HG03460 (cell line): Measurements from ENCODE around the gene TET1.
"Not testable (repeated sequence)": the region's sequence is repeated elsewhere in the genome, so short reads cannot be mapped to it uniquely, and the experiment has no call there.

Source experiments
- ATAC-seq: cut with Tn5 transposase; IDR thresholded peaks from one replicate; pipeline ENCODE4 v1.9.1; 2021; ENCODE audit not compliant: unreplicated experiment

The TET1 gene

DNA sequence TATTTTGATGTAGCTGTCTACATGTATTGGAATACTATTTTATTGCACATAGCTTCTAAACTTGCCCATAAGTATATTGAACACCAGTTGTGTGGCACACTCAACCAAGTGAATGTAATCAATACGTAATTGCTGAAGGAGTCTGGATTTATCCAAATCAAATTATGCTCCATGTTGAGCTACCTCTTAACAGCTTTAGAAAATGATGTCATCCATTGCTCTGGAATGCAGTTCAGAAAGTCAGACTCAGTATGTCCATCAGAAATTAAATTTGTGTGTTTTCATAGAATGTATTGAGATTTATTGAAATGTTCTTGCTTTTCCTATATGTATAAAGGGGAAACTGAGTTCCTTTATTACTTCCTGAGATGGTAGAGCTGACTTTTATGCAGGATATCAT lies 135.9 kb downstream of the TET1 start:
- ATAC-seq: no peak

DNA sequence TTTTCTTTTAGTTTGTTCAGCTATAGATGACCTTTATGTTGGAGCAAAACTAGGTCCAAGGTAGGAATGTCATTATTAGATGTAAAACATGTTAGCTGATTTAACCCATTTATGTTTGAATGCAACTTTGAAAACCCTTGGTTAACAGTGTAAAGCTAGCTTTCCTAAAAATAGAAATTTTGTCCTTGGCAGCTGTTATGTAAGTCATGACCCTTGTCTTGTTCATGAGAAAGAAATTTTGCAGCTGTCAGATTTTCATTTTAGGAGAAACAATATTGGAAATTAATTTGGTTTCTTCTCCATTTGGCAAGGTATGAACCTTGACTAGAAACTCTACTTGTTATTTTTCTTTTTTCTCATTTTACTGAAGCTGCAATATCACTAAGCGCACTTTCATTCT lies 137.0 kb downstream of the TET1 start:
- ATAC-seq: no peak

DNA sequence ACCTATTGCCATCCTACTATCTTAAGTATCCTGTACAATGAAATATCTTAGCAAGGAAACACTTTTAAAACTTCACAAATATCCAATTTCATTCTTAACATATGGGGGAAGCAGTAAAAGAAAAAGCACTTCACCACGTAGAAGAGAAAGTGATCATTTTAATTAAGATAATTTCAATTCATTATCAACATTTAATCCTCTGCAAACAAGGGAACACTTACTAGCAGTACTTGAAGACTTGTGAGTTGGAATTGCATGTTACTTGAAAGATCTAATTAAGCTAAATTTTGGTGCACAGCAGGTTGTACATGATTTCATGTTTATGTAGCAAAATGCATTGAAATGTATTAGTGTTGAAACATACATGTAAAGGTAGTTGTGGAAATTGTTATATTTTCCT lies 140.1 kb downstream of the TET1 start:
- ATAC-seq: no peak

DNA sequence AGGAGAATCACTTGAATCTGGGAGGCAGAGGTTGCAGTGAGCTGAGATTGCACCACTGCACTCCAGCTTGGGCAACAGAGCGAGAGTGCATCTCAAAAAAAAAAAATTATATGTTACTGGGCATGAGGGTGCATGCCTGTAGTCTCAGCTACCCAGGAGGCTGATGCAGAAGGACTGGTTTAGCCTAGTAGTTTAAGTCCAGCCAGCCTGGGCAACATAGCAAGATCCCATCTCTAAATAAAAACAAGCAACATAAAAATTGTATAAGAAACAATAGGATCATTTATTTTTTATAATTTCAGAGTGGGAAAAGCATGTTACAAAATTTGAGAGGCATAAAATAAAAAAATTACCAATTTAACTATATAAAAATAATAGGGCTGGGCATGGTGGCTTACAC lies 145.4 kb downstream of the TET1 start:
- ATAC-seq: no peak

DNA sequence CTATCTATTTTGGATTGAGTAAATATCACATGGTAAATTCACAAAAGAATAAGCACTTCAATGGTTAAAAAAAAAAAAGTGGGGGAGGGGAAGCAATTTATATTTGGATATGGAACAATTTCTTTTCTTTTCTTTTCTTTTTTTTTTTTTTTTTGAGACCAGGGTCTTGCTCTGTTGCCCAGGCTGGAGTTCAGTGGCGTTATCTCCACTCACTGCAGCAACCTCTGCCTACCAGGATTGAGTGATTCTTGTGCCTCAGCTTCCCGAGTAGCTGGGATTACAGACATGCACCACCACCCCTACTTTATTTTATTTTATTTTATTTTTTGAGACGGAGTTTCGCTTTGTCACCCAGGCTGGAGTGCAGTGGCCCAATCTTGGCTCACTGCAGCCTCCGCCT lies 148.8 kb downstream of the TET1 start:
- not testable (repeated sequence) for ATAC-seq

DNA sequence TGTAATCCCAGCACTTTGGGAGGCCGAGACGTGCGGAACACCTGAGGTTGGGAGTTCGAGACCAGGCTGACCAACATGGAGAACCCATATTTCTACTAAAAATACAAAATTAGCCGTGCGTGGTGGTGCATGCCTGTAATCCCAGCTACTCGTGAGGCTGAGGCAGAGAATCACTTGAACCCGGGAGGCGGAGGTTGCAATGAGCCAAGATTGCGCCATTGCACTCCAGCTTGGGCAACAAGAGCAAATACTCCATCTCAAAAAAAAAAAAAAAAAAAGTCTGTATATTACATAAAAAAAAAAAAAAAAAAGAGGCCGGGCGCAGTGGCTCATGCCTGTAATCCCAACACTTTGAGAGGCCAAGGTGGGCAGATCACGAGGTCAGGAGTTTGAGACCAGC lies 152.9 kb downstream of the TET1 start:
- ATAC-seq: not testable (repeated sequence)

DNA sequence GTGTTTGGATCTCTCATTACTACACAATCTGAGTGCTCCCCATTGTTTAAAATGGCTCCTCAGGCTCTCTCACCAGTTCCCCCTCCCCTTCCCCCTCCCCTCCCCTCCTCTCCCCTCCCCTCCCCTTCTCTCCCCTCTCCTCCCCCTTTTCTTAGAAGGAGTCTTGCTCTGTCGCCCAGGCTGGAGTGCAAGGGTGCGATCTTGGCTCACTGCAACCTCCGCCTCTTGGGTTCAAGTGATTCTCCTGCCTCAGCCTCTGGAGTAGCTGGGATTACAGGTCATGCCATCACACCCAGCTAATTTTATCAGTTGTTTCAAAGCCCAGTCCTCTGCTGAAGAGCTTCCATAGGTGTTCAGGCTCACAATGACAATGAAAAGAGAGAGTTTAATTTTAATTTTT lies 157.3 kb downstream of the TET1 start:
- ATAC-seq: no peak

DNA sequence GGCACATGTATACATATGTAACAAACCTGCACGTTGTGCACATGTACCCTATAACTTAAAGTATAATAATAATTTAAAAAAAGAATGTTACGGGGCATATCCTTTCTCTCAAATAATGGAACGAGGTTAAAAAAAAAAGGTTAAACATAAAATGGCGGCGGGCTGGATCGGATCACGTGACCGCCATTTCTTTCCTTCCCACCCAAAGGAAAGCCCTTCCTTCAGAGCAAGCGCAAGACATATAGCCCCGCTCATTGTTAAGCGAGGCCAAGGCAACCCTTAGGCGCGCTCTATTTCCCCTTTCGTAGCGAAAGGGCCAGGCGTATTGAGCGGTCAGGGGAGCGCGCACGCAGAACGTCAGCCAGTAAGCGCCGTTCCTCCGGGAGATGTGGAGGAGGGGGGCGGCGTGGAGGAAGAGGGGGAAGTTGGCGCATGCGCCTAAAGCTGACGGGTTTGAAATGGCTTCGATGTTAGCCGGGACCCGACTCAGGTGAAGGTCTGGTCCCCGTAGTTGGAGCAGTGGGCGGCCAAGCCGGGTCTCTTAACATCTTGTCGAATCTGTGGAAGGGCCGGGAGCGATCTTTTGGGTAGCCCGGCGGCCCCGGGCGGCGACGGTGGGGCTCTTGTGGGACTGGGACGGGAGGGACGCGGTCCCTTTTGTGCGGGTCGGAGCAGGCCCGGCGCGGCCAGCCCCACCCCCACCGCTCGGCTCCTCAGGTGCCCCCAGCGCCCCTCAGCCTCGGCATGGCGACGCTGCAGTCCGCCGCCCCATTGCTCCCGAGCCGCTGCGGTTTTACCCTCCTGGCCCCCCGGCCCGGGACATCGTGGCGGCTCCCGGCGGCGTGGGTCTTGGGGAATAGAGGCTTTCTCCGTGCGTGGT lies 160.9 kb downstream of the TET1 start, which contains the start of gene CCAR1:
Gene CCAR1, plus strand, starts transcription at position 447 of the 880 bp plus-strand sequence. CDS start 1,266 bp downstream, outside the sequence.
- peak; percentile 98 for ATAC-seq

DNA sequence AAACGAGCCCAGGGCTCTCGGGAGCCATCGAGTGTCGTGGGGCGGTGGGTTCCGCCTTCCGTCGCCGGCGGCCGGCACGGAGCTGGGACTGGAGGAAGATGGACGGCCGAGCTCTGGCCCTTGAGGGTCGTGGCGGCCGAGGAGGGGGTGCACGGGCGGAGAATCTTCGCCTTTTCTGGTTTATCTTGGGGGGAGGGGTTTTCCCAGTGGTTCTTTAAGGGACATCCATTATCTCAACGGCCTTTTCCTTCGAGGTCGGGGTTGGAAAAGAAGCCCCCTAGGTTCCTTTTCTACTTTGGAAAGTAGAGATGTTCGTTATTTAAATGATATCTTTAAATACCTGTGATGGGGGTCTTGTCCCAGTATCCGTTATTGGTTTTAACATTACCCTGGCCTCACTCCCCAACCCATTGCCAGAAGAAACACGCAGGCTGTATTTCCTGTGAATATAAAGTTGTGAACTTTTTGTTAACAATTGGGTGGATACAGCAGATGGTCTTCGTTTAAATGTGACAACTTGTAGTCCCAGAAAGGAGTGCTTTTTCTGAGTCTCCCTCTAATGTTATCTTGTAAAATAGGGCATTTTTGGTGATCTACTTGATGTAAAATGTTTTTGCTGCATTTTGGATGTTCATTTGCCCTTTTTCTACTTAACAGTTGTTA lies 161.7 kb downstream of the TET1 start:
- ATAC-seq: peak; percentile 15

DNA sequence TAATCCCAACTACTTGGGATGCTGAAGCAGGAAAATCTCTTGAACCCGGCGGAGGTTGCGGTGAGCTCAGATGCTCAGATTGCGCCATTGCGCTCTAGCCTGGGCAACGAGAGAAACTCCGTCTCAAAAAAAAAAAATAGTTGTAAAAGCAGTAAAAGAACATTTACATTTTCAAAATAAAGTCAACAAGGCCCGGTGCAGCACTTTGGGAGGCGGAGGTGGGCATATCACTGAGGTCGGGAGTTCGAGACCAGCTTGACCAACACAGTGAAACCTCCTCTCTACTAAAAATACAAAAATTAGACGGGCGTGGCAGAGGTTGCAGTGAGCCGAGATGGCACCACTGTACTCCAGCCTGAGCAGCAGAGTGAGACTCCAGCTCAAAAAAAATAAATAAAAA lies 164.9 kb downstream of the TET1 start:
- no peak for ATAC-seq

DNA sequence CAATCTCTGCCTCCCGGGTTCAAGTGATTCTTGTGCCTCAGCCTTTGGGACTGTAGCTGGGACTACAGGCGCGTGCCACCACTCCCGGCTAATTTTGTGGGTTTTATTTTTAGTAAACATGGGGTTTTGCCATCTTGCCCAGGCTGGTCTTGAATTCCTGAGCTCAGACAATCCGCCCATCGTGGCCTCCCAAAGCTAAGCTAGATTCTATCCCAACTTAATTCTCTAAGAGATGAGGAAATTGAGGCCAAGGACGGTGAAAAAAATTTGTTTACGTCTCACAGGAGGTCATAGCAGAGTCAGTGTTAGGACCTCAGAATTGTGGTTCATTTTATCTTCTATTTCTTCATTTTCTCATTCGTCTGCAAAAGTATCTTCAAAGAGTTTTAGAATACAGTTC lies 167.0 kb downstream of the TET1 start:
- no peak for ATAC-seq

DNA sequence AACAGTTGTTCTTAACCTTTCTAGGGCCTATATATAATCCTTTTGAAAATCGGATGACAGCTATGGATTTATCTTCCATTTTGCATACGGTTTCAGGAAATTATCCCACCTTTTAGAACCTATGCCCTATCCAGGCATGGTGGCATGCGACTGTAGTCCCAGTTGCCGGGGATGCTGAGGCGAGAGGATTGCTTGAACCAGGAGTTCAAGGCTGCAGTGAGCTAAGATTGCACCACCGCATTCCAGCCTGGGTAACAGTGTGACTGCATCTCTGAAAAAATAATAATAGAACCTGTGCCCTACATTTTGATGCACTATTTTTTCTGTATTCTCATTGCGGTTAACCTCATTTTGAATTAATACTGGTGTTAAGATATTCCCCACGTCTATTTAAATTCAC lies 172.5 kb downstream of the TET1 start:
- no peak for ATAC-seq

DNA sequence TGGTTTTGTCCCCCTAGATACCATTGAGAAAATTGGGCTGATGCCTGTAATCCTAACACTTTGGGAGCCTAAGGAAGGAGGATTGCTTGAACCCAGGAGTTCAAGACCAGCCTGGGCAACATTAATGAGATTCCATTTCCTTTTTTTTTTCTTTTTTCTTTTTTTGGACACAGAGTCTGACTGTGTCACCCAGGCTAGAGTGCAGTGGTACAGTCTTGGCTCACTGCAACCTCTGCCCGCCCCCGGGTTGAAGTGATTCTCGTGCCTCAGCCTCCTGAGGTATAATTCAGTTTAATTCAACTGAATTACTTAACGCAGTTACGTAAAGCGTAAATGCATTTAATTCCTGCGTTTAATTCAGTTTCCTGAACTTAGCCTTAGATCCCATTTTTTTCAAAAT lies 174.2 kb downstream of the TET1 start:
- ATAC-seq: no peak

DNA sequence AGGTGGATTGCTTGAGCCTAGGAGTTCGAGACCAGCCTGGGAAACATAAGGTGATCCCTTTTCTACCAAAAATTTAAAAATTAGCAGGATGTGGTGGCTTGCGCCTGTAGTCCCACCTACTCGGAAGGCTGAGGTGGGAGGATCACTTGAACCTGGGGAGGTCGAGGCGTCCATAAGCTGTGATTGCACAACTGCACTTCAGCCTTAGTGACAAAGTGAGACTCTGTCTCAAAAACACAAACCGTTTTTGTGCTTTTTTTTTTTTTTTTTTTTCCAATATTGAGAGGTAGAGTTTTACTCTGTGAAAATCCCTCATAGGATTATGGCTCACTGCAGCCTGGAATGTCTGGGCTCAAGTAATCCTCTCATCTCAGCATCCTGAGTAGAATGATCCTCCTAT lies 175.0 kb downstream of the TET1 start:
- no peak for ATAC-seq

DNA sequence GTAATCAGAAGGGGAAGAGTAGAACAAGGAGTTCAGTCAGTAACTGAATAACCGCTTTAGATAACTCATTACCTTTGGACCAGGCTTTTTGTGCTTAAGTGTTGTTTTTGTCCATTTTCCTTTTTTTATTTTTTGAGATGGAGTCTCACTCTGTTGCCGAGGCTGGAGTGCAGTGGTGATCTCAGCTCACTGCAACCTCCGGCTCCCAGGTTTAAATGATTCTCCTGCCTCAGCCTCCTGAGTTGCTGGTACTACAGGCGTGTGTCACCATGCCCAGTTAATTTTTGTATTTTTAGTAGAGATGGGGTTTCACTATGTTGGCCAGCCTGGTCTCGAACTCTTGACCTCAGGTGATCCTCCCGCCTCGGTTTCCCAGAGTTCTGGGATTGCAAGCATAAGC lies 175.6 kb downstream of the TET1 start:
- not testable (repeated sequence) for ATAC-seq

DNA sequence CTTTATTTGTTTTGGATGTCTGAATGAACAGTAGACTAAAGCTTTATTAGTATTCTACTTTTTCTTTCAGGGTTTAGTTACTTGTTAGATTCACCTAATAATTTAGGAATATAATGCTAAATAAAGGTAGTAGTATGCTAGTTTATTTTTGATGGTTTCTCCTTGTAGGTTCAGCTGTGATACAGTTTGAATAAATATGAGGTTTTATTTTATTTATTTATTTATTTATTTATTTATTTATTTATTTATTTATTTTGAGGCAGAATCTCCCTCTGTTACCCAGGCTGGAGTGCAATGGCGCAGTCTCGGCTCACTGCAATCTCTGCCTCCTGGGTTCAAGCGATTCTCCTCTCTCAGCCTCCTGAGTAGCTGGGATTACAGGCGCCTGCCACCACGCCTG lies 180.5 kb downstream of the TET1 start:
- not testable (repeated sequence) for ATAC-seq

DNA sequence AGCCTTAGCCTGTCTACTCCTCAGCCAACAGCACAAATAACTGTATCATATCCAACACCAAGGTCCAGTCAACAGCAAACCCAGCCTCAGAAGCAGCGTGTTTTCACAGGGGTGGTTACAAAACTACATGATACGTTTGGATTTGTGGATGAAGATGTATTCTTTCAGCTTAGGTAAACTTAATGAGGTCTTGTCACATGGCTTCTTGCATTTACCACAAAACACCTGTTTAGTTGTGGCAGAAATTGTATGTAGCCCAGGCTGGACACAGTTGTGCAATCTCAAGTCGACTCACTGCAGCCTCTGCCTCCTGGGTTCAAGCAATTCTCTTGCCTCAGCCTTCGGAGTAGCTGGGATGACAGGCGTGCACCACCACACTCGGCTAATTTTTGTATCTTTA lies 182.3 kb downstream of the TET1 start:
- ATAC-seq: no peak
